Lower leg skin (tissue), 3 donors: ENCODE data around the gene PMM2.

ENCODE experiments used
- POLR2A ChIP-seq, 2 donors: fragments of 450-650 bp; IDR thresholded peaks; one replicate each; pipeline ENCODE4 v1.6.1; 2016 to 2017; ENCODE audit warnings: antibody characterized with exemption in 2 of 2, mild to moderate bottlenecking in 1 of 2, moderate library complexity in 1 of 2
- TF ChIP-seq, protein P1 (sequence below), 3 donors: fragments of 450-650 bp; IDR thresholded peaks; one replicate each; pipeline ENCODE4 v1.5.1; 2016; ENCODE audit warnings: antibody characterized with exemption in 3 of 3, mild to moderate bottlenecking in 3 of 3, moderate library complexity in 2 of 3

DNA sequence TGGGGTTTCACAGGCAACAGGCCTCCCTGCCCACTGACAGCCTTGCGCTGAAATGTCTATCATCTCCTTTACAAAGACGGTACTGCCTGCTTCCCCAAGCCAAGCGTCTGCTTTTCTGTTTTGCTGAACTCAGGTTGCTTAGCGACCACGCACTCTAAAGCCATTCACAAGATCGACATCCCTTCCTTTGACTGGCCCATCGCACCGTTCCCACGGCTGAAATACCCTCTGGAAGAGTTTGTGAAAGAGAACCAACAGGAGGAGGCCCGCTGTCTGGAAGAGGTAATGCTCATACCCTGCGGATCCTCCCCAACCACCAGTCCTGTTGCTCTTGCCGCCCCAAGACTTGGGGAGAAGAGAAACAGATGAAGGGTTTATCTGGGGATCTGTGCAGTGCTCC is 28.9 kb upstream of the PMM2 start:
- TF ChIP-seq, protein P1, sequence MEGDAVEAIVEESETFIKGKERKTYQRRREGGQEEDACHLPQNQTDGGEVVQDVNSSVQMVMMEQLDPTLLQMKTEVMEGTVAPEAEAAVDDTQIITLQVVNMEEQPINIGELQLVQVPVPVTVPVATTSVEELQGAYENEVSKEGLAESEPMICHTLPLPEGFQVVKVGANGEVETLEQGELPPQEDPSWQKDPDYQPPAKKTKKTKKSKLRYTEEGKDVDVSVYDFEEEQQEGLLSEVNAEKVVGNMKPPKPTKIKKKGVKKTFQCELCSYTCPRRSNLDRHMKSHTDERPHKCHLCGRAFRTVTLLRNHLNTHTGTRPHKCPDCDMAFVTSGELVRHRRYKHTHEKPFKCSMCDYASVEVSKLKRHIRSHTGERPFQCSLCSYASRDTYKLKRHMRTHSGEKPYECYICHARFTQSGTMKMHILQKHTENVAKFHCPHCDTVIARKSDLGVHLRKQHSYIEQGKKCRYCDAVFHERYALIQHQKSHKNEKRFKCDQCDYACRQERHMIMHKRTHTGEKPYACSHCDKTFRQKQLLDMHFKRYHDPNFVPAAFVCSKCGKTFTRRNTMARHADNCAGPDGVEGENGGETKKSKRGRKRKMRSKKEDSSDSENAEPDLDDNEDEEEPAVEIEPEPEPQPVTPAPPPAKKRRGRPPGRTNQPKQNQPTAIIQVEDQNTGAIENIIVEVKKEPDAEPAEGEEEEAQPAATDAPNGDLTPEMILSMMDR (IDR thresholded peaks at IDR 0.05): no peak
- TF ChIP-seq POLR2A (IDR thresholded peaks at IDR 0.05): no peak
